ENCODE measurements around the gene BCDIN3D.

The BCDIN3D gene

GRCh38 chr12:49796606-49797448 is 46.1 kb downstream of the BCDIN3D start:
- no peak overlapping the region for H3K4me3 ChIP-seq (ENCODE audit: low read depth, low read length)
- no peaks in the 10 kb centered on the region for H3K79me2 ChIP-seq (ENCODE audit: control insufficient read depth, insufficient read depth, low read length, unreplicated experiment)
- peaks cover 8% of the 10 kb centered on the region; the same call in 1 of the 2 replicates for H3K36me3 ChIP-seq (ENCODE audit: insufficient read depth, low read length)
- no peak overlapping the region for H3K27ac ChIP-seq (ENCODE audit: low read depth, low read length)
- H2AFZ ChIP-seq (ENCODE audit: low read length, unreplicated experiment): no peak overlapping the region
- no peaks in the 10 kb centered on the region for H3K27me3 ChIP-seq (ENCODE audit: insufficient read depth, low read length)
- H3K4me1 ChIP-seq (ENCODE audit: control insufficient read depth, insufficient read depth, low read length, unreplicated experiment): no peaks in the 10 kb centered on the region

- H3K36me3 ChIP-seq (ENCODE audit: insufficient read depth, low read length): peaks cover 8% of the 10 kb centered on the region; the same call in 1 of the 2 replicates
- no peak overlapping the region for H3K4me3 ChIP-seq (ENCODE audit: low read depth, low read length)
- no peaks in the 10 kb centered on the region for H3K79me2 ChIP-seq (ENCODE audit: control insufficient read depth, insufficient read depth, low read length, unreplicated experiment)
- no peaks in the 10 kb centered on the region for H3K27me3 ChIP-seq (ENCODE audit: insufficient read depth, low read length)
- H3K4me1 ChIP-seq (ENCODE audit: control insufficient read depth, insufficient read depth, low read length, unreplicated experiment): no peaks in the 10 kb centered on the region
- H3K27ac ChIP-seq (ENCODE audit: low read depth, low read length): no peak overlapping the region
- H2AFZ ChIP-seq (ENCODE audit: low read length, unreplicated experiment): no peak overlapping the region
Measured at GRCh38 chr12:49796155-49796554, 46.8 kb downstream of the BCDIN3D start.

GRCh38 chr12:49795654-49796105 is 47.2 kb downstream of the BCDIN3D start:
- Histone ChIP-seq H3K4me3 (ENCODE audit: low read depth, low read length) (no peak overlapping the region), H2AFZ (ENCODE audit: low read length, unreplicated experiment) (no peak overlapping the region), H3K4me1 (ENCODE audit: control insufficient read depth, insufficient read depth, low read length, unreplicated experiment) (no peaks in the 10 kb centered on the region), H3K36me3 (ENCODE audit: insufficient read depth, low read length) (peaks cover 8% of the 10 kb centered on the region; the same call in 1 of the 2 replicates), H3K27me3 (ENCODE audit: insufficient read depth, low read length) (no peaks in the 10 kb centered on the region), H3K79me2 (ENCODE audit: control insufficient read depth, insufficient read depth, low read length, unreplicated experiment) (no peaks in the 10 kb centered on the region), H3K27ac (ENCODE audit: low read depth, low read length) (no peak overlapping the region)

- no peaks in the 10 kb centered on the region for H3K4me1 ChIP-seq (ENCODE audit: control insufficient read depth, insufficient read depth, low read length, unreplicated experiment)
- H3K27ac ChIP-seq (ENCODE audit: low read depth, low read length): no peak overlapping the region
- peaks cover 5% of the 10 kb centered on the region; the same call in 1 of the 2 replicates for H3K36me3 ChIP-seq (ENCODE audit: insufficient read depth, low read length)
- H3K79me2 ChIP-seq (ENCODE audit: control insufficient read depth, insufficient read depth, low read length, unreplicated experiment): no peaks in the 10 kb centered on the region
- no peak overlapping the region for H3K4me3 ChIP-seq (ENCODE audit: low read depth, low read length)
- H2AFZ ChIP-seq (ENCODE audit: low read length, unreplicated experiment): no peak overlapping the region
- no peaks in the 10 kb centered on the region for H3K27me3 ChIP-seq (ENCODE audit: insufficient read depth, low read length)
Measured at GRCh38 chr12:49794811-49795653, 47.9 kb downstream of the BCDIN3D start.

- Histone ChIP-seq H2AFZ (ENCODE audit: low read length, unreplicated experiment) (no peak overlapping the region), H3K4me3 (ENCODE audit: low read depth, low read length) (no peak overlapping the region), H3K27ac (ENCODE audit: low read depth, low read length) (no peak overlapping the region), H3K79me2 (ENCODE audit: control insufficient read depth, insufficient read depth, low read length, unreplicated experiment) (no peaks in the 10 kb centered on the region), H3K27me3 (ENCODE audit: insufficient read depth, low read length) (no peaks in the 10 kb centered on the region), H3K4me1 (ENCODE audit: control insufficient read depth, insufficient read depth, low read length, unreplicated experiment) (no peaks in the 10 kb centered on the region), H3K36me3 (ENCODE audit: insufficient read depth, low read length) (peaks cover 5% of the 10 kb centered on the region; the same call in 1 of the 2 replicates)
Measured at GRCh38 chr12:49794021-49794420, 48.9 kb downstream of the BCDIN3D start.

- Histone ChIP-seq H3K27ac (ENCODE audit: low read depth, low read length) (no peak overlapping the region), H3K79me2 (ENCODE audit: control insufficient read depth, insufficient read depth, low read length, unreplicated experiment) (no peaks in the 10 kb centered on the region), H3K4me1 (ENCODE audit: control insufficient read depth, insufficient read depth, low read length, unreplicated experiment) (no peaks in the 10 kb centered on the region), H2AFZ (ENCODE audit: low read length, unreplicated experiment) (no peak overlapping the region), H3K36me3 (ENCODE audit: insufficient read depth, low read length) (peaks cover 5% of the 10 kb centered on the region; the same call in 1 of the 2 replicates), H3K4me3 (ENCODE audit: low read depth, low read length) (no peak overlapping the region), H3K27me3 (ENCODE audit: insufficient read depth, low read length) (no peaks in the 10 kb centered on the region)
Measured at GRCh38 chr12:49793620-49794019, 49.3 kb downstream of the BCDIN3D start.

GRCh38 chr12:49792976-49793580 is 49.8 kb downstream of the BCDIN3D start:
- Histone ChIP-seq H3K4me1 (ENCODE audit: control insufficient read depth, insufficient read depth, low read length, unreplicated experiment) (no peaks in the 10 kb centered on the region), H3K79me2 (ENCODE audit: control insufficient read depth, insufficient read depth, low read length, unreplicated experiment) (no peaks in the 10 kb centered on the region), H3K27ac (ENCODE audit: low read depth, low read length) (no peak overlapping the region), H2AFZ (ENCODE audit: low read length, unreplicated experiment) (no peak overlapping the region), H3K27me3 (ENCODE audit: insufficient read depth, low read length) (no peaks in the 10 kb centered on the region), H3K36me3 (ENCODE audit: insufficient read depth, low read length) (peaks cover 5% of the 10 kb centered on the region; the same call in 1 of the 2 replicates), H3K4me3 (ENCODE audit: low read depth, low read length) (no peak overlapping the region)

- Histone ChIP-seq H3K4me3 (ENCODE audit: low read depth, low read length) (no peak overlapping the region), H3K27ac (ENCODE audit: low read depth, low read length) (no peak overlapping the region), H3K36me3 (ENCODE audit: insufficient read depth, low read length) (peaks cover 5% of the 10 kb centered on the region)
Measured at GRCh38 chr12:49792181-49792970, 50.5 kb downstream of the BCDIN3D start.

GRCh38 chr12:49791700-49792099 is 51.2 kb downstream of the BCDIN3D start:
- Histone ChIP-seq H3K36me3 (ENCODE audit: insufficient read depth, low read length) (peaks cover 4% of the 10 kb centered on the region), H3K27ac (ENCODE audit: low read depth, low read length) (no peak overlapping the region), H3K79me2 (ENCODE audit: control insufficient read depth, insufficient read depth, low read length, unreplicated experiment) (no peaks in the 10 kb centered on the region), H3K4me1 (ENCODE audit: control insufficient read depth, insufficient read depth, low read length, unreplicated experiment) (no peaks in the 10 kb centered on the region), H3K27me3 (ENCODE audit: insufficient read depth, low read length) (no peaks in the 10 kb centered on the region), H2AFZ (ENCODE audit: low read length, unreplicated experiment) (no peak overlapping the region), H3K4me3 (ENCODE audit: low read depth, low read length) (no peak overlapping the region)

More at GRCh38 chr12:49792181-49792970, 50.5 kb downstream of the BCDIN3D start:
- H3K4me1 ChIP-seq (ENCODE audit: control insufficient read depth, insufficient read depth, low read length, unreplicated experiment): no peaks in the 10 kb centered on the region
- H3K27me3 ChIP-seq (ENCODE audit: insufficient read depth, low read length): no peaks in the 10 kb centered on the region
- no peaks in the 10 kb centered on the region for H3K79me2 ChIP-seq (ENCODE audit: control insufficient read depth, insufficient read depth, low read length, unreplicated experiment)
- H2AFZ ChIP-seq (ENCODE audit: low read length, unreplicated experiment): no peak overlapping the region
